ENCODE measurements around the gene PCED1B.

DNA sequence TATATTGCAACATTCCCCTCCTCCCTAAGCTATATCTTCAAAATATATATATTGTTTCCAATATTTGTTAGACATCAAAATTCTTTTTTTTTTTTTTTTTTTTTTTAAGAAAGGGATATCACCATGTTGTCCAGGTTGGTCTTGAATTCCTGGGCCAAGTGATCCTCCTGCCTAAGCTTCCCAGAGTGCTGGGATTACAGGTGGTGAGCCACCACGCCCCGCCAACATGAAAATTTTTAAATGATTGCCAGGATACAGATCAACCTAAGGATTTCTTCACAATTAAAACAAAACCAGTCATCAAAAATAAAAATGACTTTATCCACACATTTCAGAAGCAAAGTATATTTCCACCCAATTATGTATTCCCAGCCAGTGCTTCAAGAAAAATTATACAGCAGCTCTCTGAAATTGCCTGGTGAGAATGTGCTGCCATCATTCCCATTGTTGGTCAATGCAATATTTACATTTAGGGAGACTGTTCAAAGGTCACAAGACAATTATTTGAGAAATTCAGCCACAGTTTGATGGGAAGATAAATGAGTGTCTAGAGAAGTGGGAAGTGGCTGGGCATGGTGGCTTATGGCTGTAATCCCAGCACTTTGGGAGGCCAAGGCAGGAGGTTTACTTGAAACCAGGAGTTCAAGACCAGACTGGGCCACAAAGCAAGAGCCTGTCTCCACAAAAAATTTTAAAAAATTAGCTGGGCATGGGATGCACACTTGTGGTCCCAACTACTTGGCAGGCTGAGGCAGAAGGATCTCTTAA is 142.0 kb downstream of the PCED1B start:
- TF ChIP-seq EZH2 (IDR thresholded peaks at IDR 0.05; ENCODE audit: borderline replicate concordance, low read length), result no peak
- TF ChIP-seq, protein P1, sequence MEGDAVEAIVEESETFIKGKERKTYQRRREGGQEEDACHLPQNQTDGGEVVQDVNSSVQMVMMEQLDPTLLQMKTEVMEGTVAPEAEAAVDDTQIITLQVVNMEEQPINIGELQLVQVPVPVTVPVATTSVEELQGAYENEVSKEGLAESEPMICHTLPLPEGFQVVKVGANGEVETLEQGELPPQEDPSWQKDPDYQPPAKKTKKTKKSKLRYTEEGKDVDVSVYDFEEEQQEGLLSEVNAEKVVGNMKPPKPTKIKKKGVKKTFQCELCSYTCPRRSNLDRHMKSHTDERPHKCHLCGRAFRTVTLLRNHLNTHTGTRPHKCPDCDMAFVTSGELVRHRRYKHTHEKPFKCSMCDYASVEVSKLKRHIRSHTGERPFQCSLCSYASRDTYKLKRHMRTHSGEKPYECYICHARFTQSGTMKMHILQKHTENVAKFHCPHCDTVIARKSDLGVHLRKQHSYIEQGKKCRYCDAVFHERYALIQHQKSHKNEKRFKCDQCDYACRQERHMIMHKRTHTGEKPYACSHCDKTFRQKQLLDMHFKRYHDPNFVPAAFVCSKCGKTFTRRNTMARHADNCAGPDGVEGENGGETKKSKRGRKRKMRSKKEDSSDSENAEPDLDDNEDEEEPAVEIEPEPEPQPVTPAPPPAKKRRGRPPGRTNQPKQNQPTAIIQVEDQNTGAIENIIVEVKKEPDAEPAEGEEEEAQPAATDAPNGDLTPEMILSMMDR (conservative IDR thresholded peaks at IDR 0.05 in 1 of 2, IDR thresholded peaks at IDR 0.05 in 1 of 2; ENCODE audit: extremely low read depth in 1 of 2, insufficient read depth in 1 of 2, low read depth in 1 of 2, low read length in 2 of 2), result no peak

All from mammary epithelial cell (primary cell).